ENCODE measurements around the gene ZBTB3. TPM values are rescaled to one million over a fixed set of nuclear protein-coding genes. Genes with fewer than 3 reads are reported as not detected.
A peak's percentile ranks its signal among the peaks of the same experiment; 100 is the strongest.

ZBTB3 gene
- total and polyA plus RNA-seq, 9 of the 15 experiments (the other 6 are each of a cell fraction or from before 2014, with no cell fraction given): 1.9 to 10.0 (median 4.9) TPM

GRCh38 chr11:62727165-62727871 lies 26.6 kb downstream of the ZBTB3 start, which contains the start of gene HNRNPUL2 (continued):
- TF ChIP-seq ZNF232 (CRISPR knock-in tag; IDR thresholded peaks at IDR 0.05) (no peak), EP400 (IDR thresholded peaks at IDR 0.05) (peak; percentile 90), PPARD (CRISPR knock-in tag; IDR thresholded peaks at IDR 0.05) (no peak), ARID3B (CRISPR knock-in tag; IDR thresholded peaks at IDR 0.05; ENCODE audit: borderline replicate concordance) (0 out of 2 replicates have a peak, but pooled peaks have one; percentile 34), ELK1 (CRISPR knock-in tag; IDR thresholded peaks at IDR 0.05) (no peak), ZNF75A (CRISPR knock-in tag; IDR thresholded peaks at IDR 0.05) (no peak), E2F8 (IDR thresholded peaks at IDR 0.05; ENCODE audit: low read depth, partially characterized antibody) (no peak), SIRT6 (IDR thresholded peaks at IDR 0.05; ENCODE audit: low read depth, low read length) (no peak), FOXK1 (CRISPR knock-in tag; IDR thresholded peaks at IDR 0.05; ENCODE audit: borderline replicate concordance) (no peak), NFIC (IDR thresholded peaks at IDR 0.05) (peak; percentile 55), MTA1 (IDR thresholded peaks at IDR 0.05; ENCODE audit: borderline replicate concordance) (no peak), USF2 (CRISPR knock-in tag; IDR thresholded peaks at IDR 0.05) (no peak), CHD2 (IDR thresholded peaks at IDR 0.05; ENCODE audit: low read depth, low read length) (peak; percentile 67), ZBTB34 (CRISPR knock-in tag; IDR thresholded peaks at IDR 0.05) (no peak), FOS (IDR thresholded peaks at IDR 0.05; ENCODE audit: extremely low read depth, insufficient read length) (peak; percentile 26), COPS2 (conservative IDR thresholded peaks at IDR 0.05) (no peak), XRCC4 (IDR thresholded peaks at IDR 0.05; ENCODE audit: extremely low read depth, insufficient read depth, insufficient read length) (no peak)
- TF ChIP-seq, protein P1, sequence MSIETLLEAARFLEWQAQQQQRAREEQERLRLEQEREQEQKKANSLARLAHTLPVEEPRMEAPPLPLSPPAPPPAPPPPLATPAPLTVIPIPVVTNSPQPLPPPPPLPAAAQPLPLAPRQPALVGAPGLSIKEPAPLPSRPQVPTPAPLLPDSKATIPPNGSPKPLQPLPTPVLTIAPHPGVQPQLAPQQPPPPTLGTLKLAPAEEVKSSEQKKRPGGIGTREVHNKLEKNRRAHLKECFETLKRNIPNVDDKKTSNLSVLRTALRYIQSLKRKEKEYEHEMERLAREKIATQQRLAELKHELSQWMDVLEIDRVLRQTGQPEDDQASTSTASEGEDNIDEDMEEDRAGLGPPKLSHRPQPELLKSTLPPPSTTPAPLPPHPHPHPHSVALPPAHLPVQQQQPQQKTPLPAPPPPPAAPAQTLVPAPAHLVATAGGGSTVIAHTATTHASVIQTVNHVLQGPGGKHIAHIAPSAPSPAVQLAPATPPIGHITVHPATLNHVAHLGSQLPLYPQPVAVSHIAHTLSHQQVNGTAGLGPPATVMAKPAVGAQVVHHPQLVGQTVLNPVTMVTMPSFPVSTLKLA (conservative IDR thresholded peaks at IDR 0.05): peak; percentile 46 to 81; a peak in 3 of 4 replicates

Measured in K562 (cell line).